NCI-H146 treated with DMSO at 0.1 percent for 48 hours (cell line): ENCODE results near the gene TSPAN18.

ENCODE experiments used
- DNase-seq: peaks from one replicate; lab custom pipeline; 2025; ENCODE audit not compliant: unreplicated experiment; lab: John Stamatoyannopoulos, UW

The TSPAN18 gene

GRCh38 chr11:44737245-44738085 lies 10.7 kb downstream of the TSPAN18 start:
- DNase-seq = no peak

GRCh38 chr11:44738791-44739190 lies 12.0 kb downstream of the TSPAN18 start:
- no peak for DNase-seq

- DNase-seq = no peak
Measured at GRCh38 chr11:44740967-44741366, 14.2 kb downstream of the TSPAN18 start.

GRCh38 chr11:44741976-44742375 lies 15.2 kb downstream of the TSPAN18 start:
- DNase-seq = no peak

- no peak for DNase-seq
Measured at GRCh38 chr11:44742508-44743246, 15.9 kb downstream of the TSPAN18 start.

DNA sequence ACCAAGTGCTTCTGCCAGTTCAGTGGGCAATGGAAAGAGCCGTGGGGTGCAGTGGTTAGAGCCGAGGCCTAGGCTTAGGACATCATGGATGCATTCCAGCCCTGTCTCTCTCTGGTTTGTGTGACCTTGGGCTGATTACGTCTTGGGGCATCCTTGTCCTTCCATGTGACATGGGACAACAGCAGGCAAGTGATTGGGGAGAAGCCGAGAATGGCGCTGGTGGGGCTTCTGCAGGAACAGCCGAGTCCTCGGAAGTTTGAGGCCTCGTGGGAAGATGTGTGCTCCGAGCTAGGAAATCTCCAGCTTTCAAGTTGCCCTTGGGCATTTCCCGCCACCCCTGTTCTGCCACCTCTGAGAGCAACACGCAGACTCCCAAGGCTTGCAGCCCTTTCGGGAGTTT lies 16.6 kb downstream of the TSPAN18 start:
- DNase-seq = no peak

DNA sequence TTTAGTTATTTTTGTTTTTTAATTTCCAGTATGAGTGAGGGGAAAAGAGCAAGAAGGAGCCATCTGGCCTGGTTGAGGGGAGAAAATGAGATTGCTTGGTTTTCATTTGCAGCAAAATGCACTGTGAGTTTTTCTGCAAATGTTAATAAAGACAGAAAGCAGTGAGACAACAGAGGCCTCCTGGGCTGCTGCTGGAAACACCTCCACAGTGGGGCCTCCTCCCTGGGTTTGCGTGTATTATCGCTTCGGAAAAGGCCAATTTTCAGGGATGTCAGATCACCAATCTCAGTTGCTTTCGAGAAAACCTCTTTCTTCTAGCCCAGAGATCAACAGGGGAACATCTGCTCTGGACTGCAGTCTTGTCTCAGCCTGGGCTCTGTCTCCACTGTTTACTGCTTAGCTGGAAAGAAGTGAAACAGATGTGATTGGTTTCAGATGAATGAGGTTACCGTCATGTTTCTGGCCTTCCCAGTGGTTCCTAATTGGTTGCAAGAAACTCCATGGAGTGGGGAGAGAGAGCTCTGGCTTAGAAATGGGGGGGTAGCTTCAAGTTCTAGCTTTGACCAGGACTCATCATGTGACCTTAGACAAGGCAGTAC lies 17.3 kb downstream of the TSPAN18 start:
- DNase-seq = no peak

GRCh38 chr11:44746894-44747293 lies 20.1 kb downstream of the TSPAN18 start:
- no peak for DNase-seq

DNA sequence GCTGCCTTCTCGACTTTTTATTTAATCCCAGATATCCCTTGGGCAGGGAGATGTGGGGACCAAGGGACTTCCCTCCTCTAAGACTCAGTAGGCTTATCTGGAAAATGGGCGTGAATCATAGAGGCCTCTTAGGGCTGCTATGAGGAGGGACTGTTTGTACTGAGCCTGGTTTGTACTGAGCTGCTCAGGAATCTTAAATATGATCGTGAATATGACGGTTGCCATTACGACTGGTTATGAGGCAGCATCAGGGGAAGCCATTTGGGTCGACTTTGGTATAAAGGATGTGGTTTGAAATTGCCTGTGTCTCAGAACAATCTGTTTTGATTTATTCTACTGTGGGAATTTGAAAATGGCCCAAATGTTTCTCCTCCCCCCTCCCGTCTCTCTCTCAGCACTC lies 20.6 kb downstream of the TSPAN18 start:
- DNase-seq = no peak

GRCh38 chr11:44747836-44748235 lies 21.1 kb downstream of the TSPAN18 start:
- no peak for DNase-seq

GRCh38 chr11:44748606-44749005 lies 21.8 kb downstream of the TSPAN18 start:
- no peak for DNase-seq

DNA sequence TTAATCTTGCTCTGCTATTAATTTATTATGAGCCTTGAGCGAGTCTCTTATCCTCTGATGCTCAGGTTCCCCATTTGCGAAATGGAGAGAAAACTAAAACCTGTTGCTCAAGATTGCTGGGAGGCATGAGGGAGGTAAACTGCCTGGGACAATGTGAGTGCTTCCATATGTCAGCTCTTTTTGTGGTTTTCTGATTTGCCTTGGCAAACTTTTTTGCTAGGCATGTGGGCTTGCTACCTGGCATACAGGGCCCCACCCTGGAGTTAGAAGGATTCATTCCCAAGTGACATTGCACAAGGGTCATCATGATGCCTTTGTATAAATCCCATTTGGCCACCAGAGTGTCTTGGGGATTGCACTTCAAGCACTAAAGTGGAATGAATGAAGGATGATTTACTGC lies 22.4 kb downstream of the TSPAN18 start:
- DNase-seq = no peak

- DNase-seq = no peak
Measured at GRCh38 chr11:44750551-44751465, 24.0 kb downstream of the TSPAN18 start.

DNA sequence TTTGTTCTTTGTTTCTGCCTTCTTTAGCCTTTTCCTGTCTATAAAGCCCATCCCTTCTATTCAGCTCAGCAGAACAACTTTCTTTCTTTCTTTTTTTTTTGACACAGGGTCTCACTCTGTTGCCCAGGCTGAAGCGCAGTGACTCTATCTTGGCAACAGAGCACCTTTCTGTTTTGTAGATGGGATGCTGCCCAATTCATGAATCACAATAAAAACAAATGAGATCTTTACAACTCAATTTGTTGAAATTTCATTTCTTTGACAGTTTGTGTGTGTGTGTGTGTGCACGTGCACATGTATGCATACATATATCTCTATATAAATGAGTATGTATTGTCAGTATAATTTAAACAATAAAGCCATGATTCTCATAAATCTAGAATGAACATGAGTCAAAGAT lies 25.5 kb downstream of the TSPAN18 start:
- DNase-seq = no peak

DNA sequence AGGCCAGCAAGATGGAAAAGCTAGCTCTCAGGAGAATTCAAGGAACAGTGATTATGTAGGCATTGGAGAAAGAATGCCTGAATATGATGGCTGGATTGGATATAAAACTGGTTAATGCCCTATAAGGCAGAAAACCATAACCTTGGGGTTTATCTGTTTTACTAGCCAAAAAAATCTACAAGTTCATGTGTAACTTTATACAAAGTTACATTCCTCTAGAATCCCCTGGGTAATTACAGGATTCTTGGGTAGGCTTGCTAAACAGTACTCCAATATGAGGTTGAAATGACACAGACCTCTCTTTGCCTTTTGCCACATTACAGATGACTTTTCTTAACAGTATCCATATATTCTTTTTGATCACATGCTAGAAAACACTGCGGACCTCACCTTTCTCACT lies 26.0 kb downstream of the TSPAN18 start:
- no peak for DNase-seq

DNA sequence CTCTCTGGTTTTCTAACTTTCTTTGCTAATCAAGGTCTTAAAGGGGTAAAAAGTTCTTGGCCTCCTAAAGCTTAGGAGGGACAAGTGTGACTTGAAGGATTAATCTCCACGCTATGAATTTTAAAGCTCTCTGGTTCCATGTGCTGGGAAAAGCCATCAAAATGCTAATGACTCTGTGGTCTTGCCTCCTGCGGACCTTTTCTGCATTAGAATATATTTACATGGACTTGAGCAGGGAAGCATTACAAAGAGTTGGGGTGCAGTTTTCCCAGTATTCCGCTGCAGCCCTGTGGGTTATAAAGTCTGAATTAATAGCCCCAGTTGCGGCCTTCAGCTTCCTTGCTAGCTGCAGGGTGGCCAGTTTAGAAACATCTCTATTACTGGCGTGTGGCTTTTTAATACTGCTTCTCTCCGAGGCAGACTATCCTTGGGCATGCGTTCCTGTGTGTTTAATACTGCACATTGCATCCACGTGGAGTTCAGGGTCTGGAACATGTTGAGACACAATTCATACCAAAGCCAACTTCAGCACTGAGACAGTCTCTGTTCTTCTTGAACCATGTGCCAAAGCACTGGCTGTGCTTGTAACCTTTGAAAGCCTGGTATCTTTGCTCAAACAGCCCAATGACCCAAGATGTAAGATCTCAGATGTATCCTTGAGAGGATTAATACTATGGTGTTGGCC lies 27.3 kb downstream of the TSPAN18 start:
- no peak for DNase-seq

DNA sequence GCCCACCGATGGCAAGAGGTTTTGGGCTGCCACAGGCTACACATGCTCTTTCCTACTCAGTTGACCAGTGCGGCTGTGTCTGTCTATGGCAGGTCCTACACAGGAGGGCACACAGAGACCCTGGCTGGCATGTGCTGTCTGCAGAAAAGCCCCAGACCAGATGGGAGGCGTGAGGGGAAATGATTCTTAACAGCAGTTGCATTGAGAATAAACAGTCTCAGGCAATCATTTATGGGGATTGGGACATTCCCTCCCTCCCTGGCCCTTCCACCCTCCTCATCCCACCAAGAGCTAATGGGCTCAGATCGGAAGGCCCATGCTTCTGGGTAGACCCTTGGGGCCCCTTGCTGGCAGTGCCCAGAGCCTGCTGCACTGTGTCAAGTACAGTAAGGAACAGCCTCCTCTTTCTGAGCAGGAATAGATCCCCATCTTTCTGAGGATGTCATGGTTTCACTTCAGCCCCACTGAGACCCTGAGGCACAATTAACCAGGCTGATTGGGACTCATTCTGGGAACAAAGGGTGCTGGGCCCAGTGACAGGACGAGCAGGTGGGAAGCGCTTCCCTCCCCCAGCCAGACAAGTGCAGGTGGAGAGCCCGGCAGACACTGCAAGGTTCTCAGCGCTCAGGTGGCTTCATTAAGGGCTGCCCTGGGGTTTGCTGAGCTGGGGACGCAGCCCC lies 28.3 kb downstream of the TSPAN18 start:
- DNase-seq = no peak

GRCh38 chr11:44755556-44756523 lies 29.1 kb downstream of the TSPAN18 start:
- no peak for DNase-seq

DNA sequence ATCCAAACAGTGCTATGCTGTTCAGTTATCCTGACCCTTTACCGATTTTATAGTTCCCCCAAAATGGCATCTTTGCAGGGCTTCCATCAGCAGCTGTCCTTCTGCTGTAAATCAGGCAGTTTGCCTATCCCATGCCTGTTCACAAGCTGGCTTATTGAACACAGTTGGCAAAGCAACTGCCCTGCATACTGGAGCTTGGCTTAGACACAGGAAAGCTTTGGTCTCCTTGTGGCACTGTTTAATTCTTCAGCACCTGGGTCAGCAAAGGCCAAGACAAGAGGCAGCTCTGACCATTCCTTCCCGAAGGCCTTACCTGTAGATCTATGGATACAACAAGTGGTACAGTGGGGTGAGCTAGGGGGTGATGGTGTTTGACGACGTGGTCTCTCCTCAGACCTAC lies 32.2 kb downstream of the TSPAN18 start:
- no peak for DNase-seq
